Ramos (cell line): ENCODE measurements around the gene NDUFB3.

Source experiments
- in situ Hi-C: fragments of 300-500 bp; cut with MboI; formaldehyde crosslinking; loops from one replicate; pipeline ENCODE4 v1.14.3; 2022; ENCODE audit warnings: low sequenced_read_pairs; ENCODE audit not compliant: unreplicated experiment

The NDUFB3 gene

DNA sequence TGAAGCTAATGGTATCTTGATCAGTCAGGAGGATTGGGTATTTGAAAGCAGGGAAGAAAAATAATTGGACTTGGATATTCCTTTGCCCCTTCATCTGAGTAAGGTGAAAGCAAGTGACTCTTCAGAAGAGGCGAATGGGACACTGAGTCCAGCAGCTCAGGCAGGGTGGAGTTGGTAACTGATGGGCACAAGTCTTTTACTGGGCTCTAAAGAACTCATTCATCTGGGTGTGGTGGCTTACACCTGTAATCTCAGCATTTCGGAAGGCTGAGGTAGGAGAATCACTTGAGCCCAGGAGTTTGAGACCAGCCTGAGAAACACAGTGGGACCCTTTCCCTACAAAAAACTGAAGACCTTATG is 55.3 kb downstream of the NDUFB3 start:
- in situ Hi-C loops, result no loop called here

- in situ Hi-C loops, result no loop called here
These were observed 55.8 kb downstream of the NDUFB3 start for GRCh38 chr2:201127570-201127969.

- in situ Hi-C loops, result no loop called here
These were observed 56.2 kb downstream of the NDUFB3 start for GRCh38 chr2:201128033-201128432.

- in situ Hi-C loops, result no loop called here
These were observed 57.2 kb downstream of the NDUFB3 start for GRCh38 chr2:201128933-201129505.

- in situ Hi-C loops, result no loop called here
These were observed 58.9 kb downstream of the NDUFB3 start for GRCh38 chr2:201130524-201131186.

DNA sequence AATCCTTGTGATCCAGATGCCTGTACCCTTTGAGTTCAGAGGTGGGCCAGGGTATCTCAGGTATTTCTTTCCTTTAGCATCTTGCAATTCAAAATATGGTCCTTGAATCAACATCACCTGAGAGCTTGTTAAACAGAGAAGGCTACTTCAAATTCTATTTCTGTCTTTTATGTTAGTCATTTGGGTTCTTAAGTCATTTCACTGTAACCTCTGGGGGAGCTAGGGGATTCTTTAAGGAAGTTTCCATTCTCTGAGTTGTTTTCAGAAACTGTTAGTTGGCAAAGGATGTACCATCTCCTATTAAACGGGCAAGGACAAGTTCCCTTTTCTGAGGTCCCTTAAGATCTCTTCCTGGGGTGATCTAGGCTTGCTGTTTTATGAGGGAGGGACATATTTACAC is 60.7 kb downstream of the NDUFB3 start:
- in situ Hi-C loops, result no loop called here
